SK-MEL-5 (cell line): ENCODE results near the gene PXK. TPM values are rescaled to one million over a fixed set of nuclear protein-coding genes. Genes with fewer than 3 reads are reported as not detected.
"Not testable (repeated sequence)": the region's sequence is repeated elsewhere in the genome, so short reads cannot be mapped to it uniquely, and the experiment has no call there.

ENCODE experiments used
- DNase-seq: peaks from one replicate; pipeline ENCODE4 v3.0.0-alpha.2; 2016; ENCODE audit warnings: low read depth, low spot score
- in situ Hi-C: cut with HindIII; loops from 2 replicates; pipeline ENCODE4 v1.10.0; 2016; ENCODE audit warnings: low sequenced_read_pairs, high pct_unique_total_duplicates, low pct_unique_long_range_greater_than_20kb
- total RNA-seq: library from RNA; depleted of rRNA; stranded (reverse); fragments of >200 nt; shearing (Covaris generic); gene quantifications from 2 replicates; pipeline ENCODE4 v1.2.3, GENCODE V29; 2014

The PXK gene
- total RNA-seq, 1 experiment from 2014 or later, result 45.8 TPM

- DNase-seq, result no peak
- in situ Hi-C loops, result no loop called here
Measured at GRCh38 chr3:58337190-58337589, 4.5 kb downstream of the PXK start.

GRCh38 chr3:58339146-58339545, 6.5 kb downstream of the PXK start:
- DNase-seq, in situ Hi-C loops: not testable (repeated sequence)

GRCh38 chr3:58340594-58341244, 8.0 kb downstream of the PXK start:
- DNase-seq, result no peak
- in situ Hi-C loops, result no loop called here

- in situ Hi-C loops, result no loop called here
- DNase-seq, result no peak
Measured at GRCh38 chr3:58341376-58341775, 8.7 kb downstream of the PXK start.

- no peak for DNase-seq
- in situ Hi-C loops, result no loop called here
Measured at GRCh38 chr3:58342676-58343075, 10.0 kb downstream of the PXK start.

GRCh38 chr3:58345457-58345856, 12.8 kb downstream of the PXK start:
- in situ Hi-C loops, result no loop called here
- DNase-seq, result no peak

- in situ Hi-C loops, result no loop called here
- no peak for DNase-seq
Measured at GRCh38 chr3:58346368-58346767, 13.7 kb downstream of the PXK start.

GRCh38 chr3:58347984-58348383, 15.3 kb downstream of the PXK start:
- DNase-seq, result no peak

GRCh38 chr3:58349792-58350626, 17.3 kb downstream of the PXK start:
- DNase-seq, result no peak
- in situ Hi-C loops, result no loop called here

More at GRCh38 chr3:58347984-58348383, 15.3 kb downstream of the PXK start:
- in situ Hi-C loops, result no loop called here

- no peak for DNase-seq
- in situ Hi-C loops, result no loop called here
Measured at GRCh38 chr3:58350627-58351013, 17.9 kb downstream of the PXK start.

- DNase-seq, result no peak
- in situ Hi-C loops, result no loop called here
Measured at GRCh38 chr3:58351920-58352319, 19.2 kb downstream of the PXK start.

- in situ Hi-C loops, result no loop called here
- no peak for DNase-seq
Measured at GRCh38 chr3:58352626-58353025, 19.9 kb downstream of the PXK start.

- no peak for DNase-seq
- in situ Hi-C loops, result no loop called here
Measured at GRCh38 chr3:58353722-58354553, 21.2 kb downstream of the PXK start.

GRCh38 chr3:58355179-58355578, 22.5 kb downstream of the PXK start:
- DNase-seq, result no peak
- in situ Hi-C loops, result no loop called here

- DNase-seq, result no peak
Measured at GRCh38 chr3:58356054-58356453, 23.4 kb downstream of the PXK start.

GRCh38 chr3:58357402-58357801, 24.7 kb downstream of the PXK start:
- DNase-seq, result no peak
- in situ Hi-C loops, result no loop called here

More at GRCh38 chr3:58356054-58356453, 23.4 kb downstream of the PXK start:
- in situ Hi-C loops, result no loop called here

- no peak for DNase-seq
- in situ Hi-C loops, result no loop called here
Measured at GRCh38 chr3:58358092-58358491, 25.4 kb downstream of the PXK start.

GRCh38 chr3:58358808-58359207, 26.1 kb downstream of the PXK start:
- in situ Hi-C loops, result no loop called here
- no peak for DNase-seq
